ENCODE measurements around the gene PRKCH. TPM values are rescaled to one million over a fixed set of nuclear protein-coding genes. Genes with fewer than 3 reads are reported as not detected.
A peak's percentile ranks its signal among the peaks of the same experiment; 100 is the strongest.

Gene PRKCH
- total and polyA plus RNA-seq, 10 of the 15 experiments (the other 5 are each of a cell fraction or from before 2014, with no cell fraction given): 10.7 to 140 (median 33.2) TPM

- TF ChIP-seq MEF2B (IDR thresholded peaks at IDR 0.05; ENCODE audit: partially characterized antibody, poor library complexity, severe bottlenecking) (no peak), STAT1 (conservative IDR thresholded peaks at IDR 0.05) (no peak), MXI1 (IDR thresholded peaks at IDR 0.05; ENCODE audit: low read depth, low read length) (no peak), SMAD1 (IDR thresholded peaks at IDR 0.05; ENCODE audit: low read depth, partially characterized antibody) (no peak), MAX (IDR thresholded peaks at IDR 0.05; ENCODE audit: low read depth, low read length) (no peak), SMC3 (IDR thresholded peaks at IDR 0.05; ENCODE audit: borderline replicate concordance, low read length) (no peak), E2F8 (IDR thresholded peaks at IDR 0.05; ENCODE audit: low read depth, partially characterized antibody) (no peak), FOXK2 (IDR thresholded peaks at IDR 0.05) (no peak)
These were observed 13.7 kb downstream of the PRKCH start (continued) for GRCh38 chr14:61335049-61335448.

- SMC1A ChIA-PET (ENCODE audit: uncharacterized antibody, unreplicated experiment): interaction anchor here (1.4 to 4.7 kb wide), 7 partner anchors 12 to 57 kb away, joined by 3 to 13 read pairs (median 6); no protein-coding TSS in a partner anchor
- Histone ChIP-seq H3K9ac (ENCODE audit: control insufficient read depth, insufficient read depth, low read length) (no peak overlapping the region), H3K27ac (ENCODE audit: control insufficient read depth, insufficient read depth) (peak overlapping the region; percentile 29; the same call in 1 of the 2 replicates), H3K9me3 (replicated peaks; ENCODE audit: control insufficient read depth, insufficient read depth, low read length) (no peaks in the 10 kb centered on the region; the same call in 2 of the 3 replicates), H2AFZ (ENCODE audit: control insufficient read depth, low read depth, low read length) (no peak overlapping the region), H4K20me1 (ENCODE audit: control insufficient read depth, insufficient read depth) (no peaks in the 10 kb centered on the region), H3K36me3 (ENCODE audit: control insufficient read depth in 2 of 2, insufficient read depth in 2 of 2, low read length in 1 of 2) (peaks cover 0 to 2% of the 10 kb centered on the region in 2 experiments; a peak in 2 of 4 replicates), H3K79me2 (ENCODE audit: control insufficient read depth, insufficient read depth, low read length) (peaks cover 93% of the 10 kb centered on the region), H3K4me1 (ENCODE audit: control insufficient read depth, insufficient read depth, low read length) (peaks cover 36% of the 10 kb centered on the region), H3K4me3 (no peak overlapping the region; the same call in 1 of the 2 replicates), H3K4me2 (ENCODE audit: control insufficient read depth, insufficient read depth) (0 out of 2 replicates have a peak overlapping the region, but pooled peaks have one; percentile 13), H3K27me3 (replicated peaks in 1 of 2; ENCODE audit: control insufficient read depth in 2 of 2, insufficient read depth in 2 of 2, low read length in 1 of 2) (no peaks in the 10 kb centered on the region)
- POLR2A ChIA-PET: interaction anchor here (1.3 to 8.0 kb wide), 3 partner anchors 9 to 53 kb away, joined by 3 to 74 read pairs (median 6); no protein-coding TSS in a partner anchor
- WGBS (ENCODE audit: insufficient coverage, insufficient replicate concordance, low lambda C conversion rate, missing lambda C conversion rate): 100% methylated on average over 1 of the region's 1 CpG
- no TSS peak for BruUV-seq (replicated peaks)
- RAD21 ChIA-PET (ENCODE audit: unreplicated experiment): interaction anchor here (1.1 to 1.4 kb wide), 3 partner anchors 9 to 45 kb away, joined by 3 to 4 read pairs (median 4); no protein-coding TSS in a partner anchor
- in situ Hi-C loops (cut with MboI): no loop called here
- ATAC-seq (peak; percentile 53), FAIRE-seq (no peak), DNase-seq (ENCODE audit: low read depth, low spot score) (no peak)
- CTCF ChIA-PET: no interaction called here
- intact Hi-C loops (cut with micrococcal nuclease; ENCODE audit: unreplicated experiment): no loop called here
- TF ChIP-seq BCL11A (IDR thresholded peaks at IDR 0.05; ENCODE audit: low read depth, low read length) (no peak), RUNX3 (IDR thresholded peaks at IDR 0.05; ENCODE audit: low read length) (no peak), SPI1 (IDR thresholded peaks at IDR 0.05; ENCODE audit: borderline replicate concordance, insufficient read depth, low read depth, low read length) (no peak), IKZF2 (IDR thresholded peaks at IDR 0.05) (no peak), CREM (IDR thresholded peaks at IDR 0.05; ENCODE audit: low read depth) (no peak), ZSCAN29 (IDR thresholded peaks at IDR 0.05) (no peak), SREBF2 (IDR thresholded peaks at IDR 0.05; ENCODE audit: low read length) (no peak), ZZZ3 (IDR thresholded peaks at IDR 0.05; ENCODE audit: control insufficient read depth, insufficient read length, low read depth) (no peak), ZBTB4 (CRISPR knock-in tag; IDR thresholded peaks at IDR 0.05) (no peak), BACH1 (IDR thresholded peaks at IDR 0.05; ENCODE audit: borderline replicate concordance) (no peak)
These were observed 14.4 kb downstream of the PRKCH start for GRCh38 chr14:61335671-61336275.

All from GM12878 (cell line).